NCI-H1105 treated with DMSO at 0.1 percent for 48 hours (cell line): Measurements from ENCODE around the gene TACR2.
"Not testable (repeated sequence)": the region's sequence is repeated elsewhere in the genome, so short reads cannot be mapped to it uniquely, and the experiment has no call there.

Experiments used
- DNase-seq: peaks from one replicate; lab custom pipeline; 2025; lab: John Stamatoyannopoulos, UW

The TACR2 gene

GRCh38 chr10:69450395-69450794 is 33.7 kb upstream of the TACR2 start:
- not testable (repeated sequence) for DNase-seq

DNA sequence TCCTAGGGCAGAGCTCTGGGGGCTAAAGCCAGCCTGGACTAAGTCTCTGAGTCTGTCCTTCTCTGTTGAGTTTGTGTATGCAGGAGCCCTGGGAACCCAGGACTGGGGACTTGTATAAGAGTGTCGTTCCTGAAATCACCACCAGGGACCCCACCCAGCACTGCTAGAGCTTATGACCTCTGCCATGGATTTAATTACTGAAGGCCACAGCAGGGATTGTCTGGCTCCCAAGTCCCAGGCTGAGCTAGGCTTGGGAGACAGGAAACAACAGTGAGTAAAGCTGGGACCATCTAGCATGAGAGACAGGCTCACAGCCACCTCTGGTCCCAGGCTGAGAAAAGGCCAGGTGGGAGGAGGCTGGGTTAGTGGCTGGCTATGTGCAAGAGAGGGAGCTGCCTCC is 33.1 kb upstream of the TACR2 start:
- peak; percentile 6 for DNase-seq

DNA sequence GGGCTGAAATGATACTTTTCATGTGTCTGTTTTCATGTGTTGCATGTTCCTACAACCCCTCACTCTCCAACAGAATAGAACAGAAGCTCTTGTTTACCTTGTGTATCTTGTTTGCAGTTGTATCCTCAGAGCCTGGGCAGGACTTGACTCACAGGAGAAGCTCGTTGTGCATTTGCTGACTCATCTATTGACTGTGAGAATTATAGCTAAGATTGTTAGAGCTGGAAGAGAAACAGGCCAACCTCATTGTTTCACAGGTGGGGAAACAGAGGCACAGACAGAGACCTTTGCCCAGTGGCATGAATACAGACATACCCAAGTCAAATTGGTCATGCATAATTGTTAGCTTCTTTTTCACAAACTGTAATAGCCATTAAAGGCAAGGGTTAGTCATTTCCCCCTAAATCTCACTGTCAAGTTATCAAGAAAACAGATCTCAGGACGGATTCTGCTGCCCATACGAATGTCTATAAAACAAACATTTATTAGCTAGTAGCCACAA is 30.0 kb upstream of the TACR2 start:
- no peak for DNase-seq

DNA sequence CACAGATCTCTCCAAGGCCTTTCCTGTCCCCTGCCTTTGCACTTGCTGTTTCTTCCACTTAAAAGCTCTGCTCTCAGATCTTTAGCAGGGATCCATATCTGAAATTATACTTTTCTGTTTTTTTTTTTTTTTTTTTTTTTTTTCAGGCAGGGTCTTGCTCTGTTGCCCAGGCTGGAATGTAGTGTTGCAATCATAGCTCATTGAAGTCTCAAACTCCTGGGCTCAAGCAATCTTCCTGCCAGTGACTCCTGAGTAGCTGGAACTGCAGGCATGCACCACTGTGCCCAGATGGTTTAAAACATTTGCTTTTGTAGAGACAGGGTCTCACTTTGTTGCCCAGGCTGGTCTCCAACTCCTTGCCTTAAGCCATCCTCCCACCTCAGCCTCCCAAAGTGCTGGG is 29.5 kb upstream of the TACR2 start:
- DNase-seq = no peak

GRCh38 chr10:69445041-69445440 is 28.3 kb upstream of the TACR2 start:
- no peak for DNase-seq

GRCh38 chr10:69443354-69443753 is 26.6 kb upstream of the TACR2 start:
- DNase-seq = no peak

DNA sequence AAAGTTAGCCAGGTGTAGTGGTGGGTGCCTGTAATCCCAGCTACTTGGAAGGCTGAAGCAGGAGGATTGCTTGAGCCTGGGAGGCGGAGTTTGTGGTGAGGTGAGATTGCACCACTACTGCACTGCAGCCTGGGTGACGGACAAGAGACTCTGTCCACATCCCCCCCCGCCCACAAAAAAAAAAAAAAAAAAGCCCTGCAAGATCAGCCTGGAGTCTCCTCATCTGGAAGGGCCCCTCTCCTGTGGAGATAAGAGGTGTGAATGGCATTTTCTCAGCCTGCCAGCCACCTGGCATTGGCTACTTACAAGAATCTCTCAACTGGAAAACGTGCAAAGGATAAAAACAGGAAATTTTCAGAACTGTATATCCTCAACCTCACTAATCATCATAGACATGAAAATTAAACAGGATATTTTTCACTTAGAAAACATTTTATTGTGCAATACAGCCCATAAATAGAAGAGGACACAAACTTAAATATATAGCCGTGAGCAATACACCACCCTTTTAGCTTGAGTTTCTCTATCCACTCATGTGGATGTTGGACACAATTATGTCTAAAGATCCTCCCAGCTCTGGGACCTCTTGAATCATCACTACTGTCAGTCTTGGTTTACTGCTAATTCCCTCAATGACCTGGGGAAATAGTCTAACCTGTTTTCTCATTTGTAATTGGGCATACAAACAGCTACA is 23.2 kb upstream of the TACR2 start:
- DNase-seq = no peak

GRCh38 chr10:69439350-69439739 is 22.6 kb upstream of the TACR2 start:
- DNase-seq = no peak

GRCh38 chr10:69438536-69439349 is 22.0 kb upstream of the TACR2 start:
- no peak for DNase-seq

- DNase-seq = no peak
Observed at GRCh38 chr10:69437321-69438259, 20.9 kb upstream of the TACR2 start.

DNA sequence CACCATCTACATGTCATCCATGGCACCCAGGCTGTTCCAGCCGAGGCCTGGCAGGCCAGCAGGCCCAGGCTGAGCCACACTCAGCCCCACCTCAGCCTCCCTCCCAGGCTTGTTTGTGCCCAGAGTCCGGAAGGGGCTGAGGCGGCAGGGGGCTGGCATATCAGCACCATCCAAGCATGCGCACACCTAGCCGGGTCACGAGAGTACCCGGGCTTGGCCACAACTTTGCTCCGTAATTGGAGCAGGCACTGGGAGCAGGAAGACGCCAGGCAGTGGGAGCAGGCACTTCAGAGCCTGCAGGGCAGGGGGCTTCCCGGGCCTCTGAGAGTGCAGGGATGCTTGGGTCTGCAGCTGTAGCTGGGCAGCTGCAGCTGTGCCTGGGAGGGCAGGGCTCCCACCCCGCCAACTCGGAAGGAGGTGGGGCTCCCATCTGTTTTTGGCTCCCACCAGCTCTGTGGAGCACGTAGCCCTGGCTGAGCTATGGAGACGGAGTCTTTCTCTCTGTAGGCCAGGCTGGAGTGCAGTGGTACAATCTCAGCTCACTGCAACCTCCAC is 19.3 kb upstream of the TACR2 start:
- DNase-seq = no peak

GRCh38 chr10:69434926-69435325 is 18.2 kb upstream of the TACR2 start:
- DNase-seq = no peak

DNA sequence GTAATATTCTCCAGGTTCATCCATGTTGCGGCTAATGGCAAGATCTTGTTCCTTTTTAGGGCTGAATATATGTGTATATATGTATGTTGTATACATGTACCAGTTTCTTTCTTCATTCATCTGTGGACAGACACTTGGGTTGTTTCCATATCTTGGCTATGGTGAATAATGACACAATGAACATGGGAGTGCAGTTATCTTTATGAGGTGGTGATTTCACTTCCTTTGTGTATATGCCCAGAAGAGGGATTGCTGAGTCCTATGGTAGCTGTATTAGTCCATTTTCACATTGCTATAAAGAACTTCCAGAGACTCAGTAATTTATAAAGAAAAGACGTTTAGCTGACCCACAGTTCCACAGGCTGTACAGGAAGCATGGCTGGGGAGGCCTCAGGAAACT is 17.5 kb upstream of the TACR2 start:
- DNase-seq = no peak

GRCh38 chr10:69428165-69428564 is 11.4 kb upstream of the TACR2 start:
- DNase-seq = no peak

DNA sequence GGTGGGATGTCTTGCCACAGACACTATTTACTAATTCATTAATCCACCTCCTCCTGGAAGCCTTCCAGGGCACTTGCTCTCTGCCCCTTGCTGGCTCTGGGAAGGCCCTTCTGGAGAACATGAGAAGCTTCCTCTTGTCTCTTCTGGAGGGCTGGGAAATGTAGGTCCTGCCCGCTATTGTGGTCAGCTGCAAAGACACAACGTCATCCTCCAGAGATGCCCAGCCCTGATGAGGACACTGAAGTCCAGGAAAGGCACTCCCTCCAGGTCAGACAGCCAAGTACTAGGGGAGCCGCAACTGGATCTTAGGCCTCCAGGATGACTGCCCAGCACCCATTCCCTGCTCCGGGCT is 9.6 kb upstream of the TACR2 start:
- DNase-seq = no peak

- no peak for DNase-seq
Observed at GRCh38 chr10:69425511-69426298, 9.0 kb upstream of the TACR2 start.

DNA sequence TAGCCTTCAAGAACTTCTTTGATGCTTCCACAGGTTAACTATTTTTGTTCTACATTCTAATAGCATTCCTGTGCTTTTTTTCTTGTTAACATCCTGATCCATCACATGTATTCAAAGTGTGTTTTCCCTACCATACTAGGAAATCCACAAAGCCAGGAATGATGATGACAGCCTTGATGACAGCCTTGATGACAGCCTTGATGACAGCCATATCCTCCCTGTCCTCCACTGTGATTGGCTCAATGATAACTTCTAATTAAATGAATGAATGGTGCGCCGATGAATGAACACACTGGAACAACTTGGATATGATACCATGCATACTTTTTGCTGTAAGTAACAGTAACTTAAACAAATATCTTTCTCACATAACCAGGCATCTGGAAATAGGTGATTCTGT is 8.3 kb upstream of the TACR2 start:
- no peak for DNase-seq

DNA sequence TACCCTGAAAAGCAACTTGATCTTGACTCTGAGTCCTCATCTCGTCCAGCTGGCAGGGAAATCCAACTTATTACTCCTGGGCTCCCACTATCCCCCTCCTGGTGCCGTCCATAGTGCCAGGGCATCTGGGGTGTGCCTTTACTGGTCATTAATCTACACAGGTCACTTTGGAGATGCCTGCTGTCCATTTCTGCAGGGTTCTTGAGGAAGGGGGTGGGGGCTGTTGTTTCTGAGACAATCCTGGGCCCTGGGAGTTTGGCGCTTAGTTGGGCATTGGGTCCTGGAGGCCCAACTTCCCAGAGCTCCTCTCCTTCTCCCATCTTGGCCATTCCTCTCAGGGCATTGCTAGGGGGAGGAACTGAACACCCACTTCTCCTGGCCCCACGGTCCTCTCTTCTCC is 6.0 kb upstream of the TACR2 start:
- DNase-seq = no peak

DNA sequence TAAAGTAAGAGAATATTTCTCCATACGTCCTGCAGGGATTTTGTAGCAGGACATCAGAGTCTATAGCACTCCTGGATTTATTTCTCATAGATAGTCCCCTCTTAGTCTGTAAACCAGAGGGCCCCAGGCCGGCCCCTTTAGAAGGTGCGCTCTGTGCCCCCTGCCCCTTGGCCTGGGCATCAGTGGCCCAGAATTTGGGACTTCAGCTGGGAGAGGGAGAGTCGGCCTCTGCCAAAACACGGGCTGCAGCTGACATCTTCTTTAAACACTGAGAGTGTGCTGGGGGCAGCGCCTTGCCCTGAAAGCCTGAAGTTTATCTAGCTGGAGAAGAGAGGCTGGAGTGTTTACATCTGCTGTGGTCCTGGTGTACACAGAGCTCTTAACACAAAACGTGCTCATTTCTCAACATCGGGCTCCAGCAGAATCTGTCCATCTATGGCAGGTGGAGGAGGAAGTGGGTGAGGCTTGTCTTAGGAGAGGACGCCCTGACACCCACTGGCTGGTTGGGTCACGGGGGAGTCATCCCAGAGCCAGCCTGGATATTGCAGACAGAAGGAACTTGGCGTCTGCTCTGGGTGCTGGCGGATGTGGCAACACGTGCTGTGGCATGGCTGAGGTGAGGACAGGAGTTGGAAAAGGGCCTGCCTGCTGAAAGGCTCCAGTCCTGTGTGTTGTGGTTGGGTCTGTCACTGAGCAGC is 5.0 kb upstream of the TACR2 start:
- no peak for DNase-seq

GRCh38 chr10:69419744-69420126 is 3.0 kb upstream of the TACR2 start:
- no peak for DNase-seq
